ENCODE measurements around the gene SCN8A.

The SCN8A gene

DNA sequence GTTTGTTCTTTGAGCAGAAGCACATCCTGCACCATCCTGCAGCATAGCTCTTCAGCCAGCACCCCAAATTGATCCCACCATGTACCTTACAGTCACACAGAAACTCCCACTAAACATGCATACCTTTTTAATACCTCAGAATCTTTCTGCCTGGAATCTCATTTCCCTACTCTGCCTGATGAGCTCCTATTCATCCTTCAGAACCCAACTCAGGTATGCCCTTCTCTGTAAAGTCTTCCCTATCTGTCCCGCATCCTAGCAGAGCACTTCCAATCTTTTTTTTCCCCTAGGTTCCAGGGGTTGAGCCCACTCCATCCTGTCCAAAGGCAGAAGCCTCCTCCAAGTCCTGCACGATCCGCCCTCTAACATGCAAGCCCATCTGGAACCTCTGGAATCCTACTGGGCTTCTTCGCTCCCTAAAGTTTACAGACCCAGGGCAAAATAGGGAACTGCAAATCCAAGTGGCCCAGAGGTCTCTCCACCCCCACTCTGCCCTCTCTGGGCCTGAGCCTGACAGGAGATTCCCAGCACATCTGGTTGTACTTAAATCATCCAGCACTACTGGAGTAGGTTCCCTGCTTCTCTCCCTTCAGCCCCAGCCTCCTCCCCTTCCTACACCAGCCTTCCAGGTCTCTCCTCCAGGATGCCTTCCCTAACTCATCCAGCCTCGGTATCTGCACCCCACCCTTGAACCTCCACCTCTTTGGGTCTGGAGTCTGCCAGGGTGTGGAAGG, 261.5 kb downstream of the SCN8A start:
- no peak for DNase-seq (ENCODE audit: low read depth)

DNA sequence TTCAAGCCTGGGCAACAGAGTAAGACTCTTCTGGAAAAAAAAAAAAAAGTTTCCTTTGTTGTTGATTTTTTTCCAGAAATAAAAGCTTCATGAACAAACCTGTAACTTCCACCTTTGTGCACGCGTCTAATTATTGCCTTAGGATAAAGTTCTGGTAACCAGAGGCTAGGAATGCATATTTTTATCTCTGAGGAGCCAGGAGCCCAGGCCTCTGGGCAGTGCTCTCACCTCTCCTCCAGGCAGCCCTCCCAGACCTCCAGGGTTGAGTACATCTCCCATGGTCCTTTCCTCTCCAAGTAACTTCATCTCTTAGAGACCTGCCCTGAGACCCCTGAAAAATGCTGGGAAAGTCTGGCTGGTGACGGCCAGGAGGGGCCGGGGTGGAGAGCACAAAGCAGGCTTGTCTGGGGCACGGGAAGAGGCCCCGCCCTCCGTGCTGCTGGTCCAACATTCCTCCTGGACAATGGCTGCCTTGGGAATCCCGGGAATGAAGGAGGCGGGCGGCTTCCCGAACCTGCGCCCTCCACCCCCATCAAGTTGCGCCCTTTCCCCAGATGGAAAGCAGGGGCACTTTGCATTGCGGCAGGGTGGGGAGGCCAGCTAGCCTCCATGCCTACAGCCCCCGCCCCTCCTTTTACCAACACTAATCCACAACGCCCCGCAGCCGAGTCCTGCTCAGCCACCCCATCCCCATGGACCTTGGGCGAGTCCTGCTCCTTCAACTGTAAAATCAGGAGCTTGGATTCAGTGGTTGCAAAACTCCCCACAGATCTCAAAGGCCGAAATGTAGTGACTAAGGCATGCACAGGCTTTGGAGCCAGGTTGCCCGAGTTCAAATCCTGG, 264.8 kb downstream of the SCN8A start:
- DNase-seq (ENCODE audit: low read depth) = no peak

DNA sequence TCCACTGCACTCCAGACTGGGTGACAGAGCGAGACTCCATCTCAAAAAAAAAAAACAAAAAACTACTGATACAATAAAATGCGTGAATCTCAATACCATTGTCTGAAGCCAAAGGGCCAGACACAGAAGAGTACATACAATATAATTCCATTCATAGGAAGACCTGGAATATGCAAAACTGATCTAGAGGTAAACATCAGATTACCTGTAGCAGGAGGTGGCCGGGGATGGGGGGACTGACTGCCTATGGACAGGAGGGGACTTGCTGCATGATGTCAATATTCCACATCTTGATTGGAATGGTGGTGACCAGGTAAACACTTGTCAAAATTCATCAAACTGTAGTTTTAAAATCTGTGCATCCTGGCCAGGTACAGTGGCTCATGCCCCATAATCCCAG, 270.0 kb downstream of the SCN8A start:
- no peak for DNase-seq (ENCODE audit: low read depth)

Data from T-helper 22 cell (primary cell).